Endothelial cell of umbilical vein (primary cell): ENCODE measurements around the gene CPSF4.

Experiments
- EZH2 ChIP-seq: IDR thresholded peaks from 2 replicates; pipeline ENCODE4 v1.6.1; 2012; ENCODE audit warnings: borderline replicate concordance, low read depth, mild to moderate bottlenecking, moderate library complexity, low read length, inconsistent platforms; ENCODE audit not compliant: severe bottlenecking
- FOS ChIP-seq: IDR thresholded peaks from 2 replicates; pipeline ENCODE4 v1.6.1; 2011; ENCODE audit warnings: mild to moderate bottlenecking, low read length, moderate library complexity, borderline replicate concordance; ENCODE audit not compliant: insufficient read depth
- GATA2 ChIP-seq: IDR thresholded peaks from 2 replicates; pipeline ENCODE4 v1.7.0; 2011; ENCODE audit warnings: low read depth, mild to moderate bottlenecking, moderate library complexity, mixed read lengths, low read length; ENCODE audit not compliant: insufficient read length, insufficient read depth
- JUN ChIP-seq: IDR thresholded peaks from 2 replicates; pipeline ENCODE4 v1.6.1; 2011; ENCODE audit warnings: borderline replicate concordance, low read depth; ENCODE audit not compliant: insufficient read length, insufficient read depth
- MYC ChIP-seq: IDR thresholded peaks from one replicate; pipeline ENCODE4 v1.6.1; 2011; ENCODE audit warnings: mild to moderate bottlenecking, low read depth, low read length
- POLR2A ChIP-seq: IDR thresholded peaks from 2 replicates; pipeline ENCODE4 v1.6.1; 2012; ENCODE audit warnings: low read depth, mild to moderate bottlenecking, control low read depth, low read length
- POLR2AphosphoS5 ChIP-seq: IDR thresholded peaks from 2 replicates; pipeline ENCODE4 v1.6.1; 2012; ENCODE audit warnings: low read depth, mild to moderate bottlenecking, control low read depth, low read length, moderate library complexity; ENCODE audit not compliant: insufficient read depth
- TF ChIP-seq, protein P1 (sequence below), 2 donors: IDR thresholded peaks; 1 replicate in 1 of 2; 2 replicates in 1 of 2; pipeline ENCODE4 v1.5.1; 2011; ENCODE audit warnings: low read length in 2 of 2, mild to moderate bottlenecking in 2 of 2, moderate library complexity in 2 of 2, control low read depth in 1 of 2, inconsistent platforms in 1 of 2, low read depth in 1 of 2; ENCODE audit not compliant: insufficient read depth in 1 of 2; ENCODE audit errors: extremely low read depth in 1 of 2
- TF ChIP-seq, protein P2 (sequence below): IDR thresholded peaks from 2 replicates; pipeline ENCODE4 v1.6.1; 2011; ENCODE audit not compliant: insufficient read depth, insufficient read length

- TF ChIP-seq POLR2A (no peak), POLR2AphosphoS5 (no peak), EZH2 (no peak), JUN (no peak), MYC (no peak), GATA2 (no peak), FOS (no peak)
- TF ChIP-seq, protein P1, sequence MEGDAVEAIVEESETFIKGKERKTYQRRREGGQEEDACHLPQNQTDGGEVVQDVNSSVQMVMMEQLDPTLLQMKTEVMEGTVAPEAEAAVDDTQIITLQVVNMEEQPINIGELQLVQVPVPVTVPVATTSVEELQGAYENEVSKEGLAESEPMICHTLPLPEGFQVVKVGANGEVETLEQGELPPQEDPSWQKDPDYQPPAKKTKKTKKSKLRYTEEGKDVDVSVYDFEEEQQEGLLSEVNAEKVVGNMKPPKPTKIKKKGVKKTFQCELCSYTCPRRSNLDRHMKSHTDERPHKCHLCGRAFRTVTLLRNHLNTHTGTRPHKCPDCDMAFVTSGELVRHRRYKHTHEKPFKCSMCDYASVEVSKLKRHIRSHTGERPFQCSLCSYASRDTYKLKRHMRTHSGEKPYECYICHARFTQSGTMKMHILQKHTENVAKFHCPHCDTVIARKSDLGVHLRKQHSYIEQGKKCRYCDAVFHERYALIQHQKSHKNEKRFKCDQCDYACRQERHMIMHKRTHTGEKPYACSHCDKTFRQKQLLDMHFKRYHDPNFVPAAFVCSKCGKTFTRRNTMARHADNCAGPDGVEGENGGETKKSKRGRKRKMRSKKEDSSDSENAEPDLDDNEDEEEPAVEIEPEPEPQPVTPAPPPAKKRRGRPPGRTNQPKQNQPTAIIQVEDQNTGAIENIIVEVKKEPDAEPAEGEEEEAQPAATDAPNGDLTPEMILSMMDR (IDR thresholded peaks at IDR 0.05; ENCODE audit: extremely low read depth in 1 of 2, insufficient read depth in 1 of 2, low read depth in 1 of 2, low read length in 2 of 2), result no peak
- TF ChIP-seq, protein P2, sequence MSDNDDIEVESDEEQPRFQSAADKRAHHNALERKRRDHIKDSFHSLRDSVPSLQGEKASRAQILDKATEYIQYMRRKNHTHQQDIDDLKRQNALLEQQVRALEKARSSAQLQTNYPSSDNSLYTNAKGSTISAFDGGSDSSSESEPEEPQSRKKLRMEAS, result no peak
Measured at GRCh38 chr7:99473315-99473596, 34.5 kb downstream of the CPSF4 start.
